Spleen (tissue), 11 donors: ENCODE data around the gene MDGA2. TPM values are rescaled to one million over a fixed set of nuclear protein-coding genes. Genes with fewer than 3 reads are reported as not detected.

Experiments
- DNase-seq: peaks from one replicate; pipeline ENCODE4 v3.0.0-alpha.2; 2020
- H3K27ac ChIP-seq, 8 donors: fragments of 200-600 bp; sonication (generic) in 7 of 8; 1 replicate in 4 of 8; 2 replicates in 4 of 8; pipeline versions ENCODE4 v1.5.0 to v1.8.0; 2016 to 2021; ENCODE audit warnings: inconsistent platforms in 4 of 8, mild to moderate bottlenecking in 4 of 8, moderate library complexity in 1 of 8
- H3K27me3 ChIP-seq, 7 donors: fragments of 200-600 bp; sonication (generic) in 6 of 7; replicated peaks in 1 of 7; 1 replicate in 4 of 7; 2 replicates in 3 of 7; pipeline versions ENCODE4 v1.5.0 to v1.8.0; 2016 to 2021; ENCODE audit warnings: inconsistent platforms in 3 of 7, mild to moderate bottlenecking in 1 of 7
- H3K36me3 ChIP-seq, 6 donors: fragments of 200-600 bp; sonication (generic) in 5 of 6; 1 replicate in 4 of 6; 2 replicates in 2 of 6; pipeline versions ENCODE4 v1.5.0 to v1.8.0; 2016 to 2021; ENCODE audit warnings: inconsistent platforms in 2 of 6
- H3K4me1 ChIP-seq, 6 donors: fragments of 200-600 bp; sonication (generic) in 5 of 6; 1 replicate in 3 of 6; 2 replicates in 3 of 6; pipeline versions ENCODE4 v1.5.0 to v1.8.0; 2016 to 2021; ENCODE audit warnings: inconsistent platforms in 3 of 6
- H3K4me3 ChIP-seq, 8 donors: fragments of 200-600 bp; sonication (generic) in 7 of 8; 1 replicate in 4 of 8; 2 replicates in 4 of 8; pipeline versions ENCODE4 v1.5.0 to v1.8.0; 2016 to 2021; ENCODE audit warnings: inconsistent platforms in 4 of 8, mild to moderate bottlenecking in 4 of 8, moderate library complexity in 2 of 8
- H3K9me3 ChIP-seq, 8 donors: fragments of 200-600 bp; sonication (generic) in 7 of 8; 1 replicate in 4 of 8; 2 replicates in 4 of 8; pipeline versions ENCODE4 v1.5.0 to v1.8.0; 2016 to 2021; ENCODE audit warnings: inconsistent platforms in 4 of 8
- POLR2A ChIP-seq, 3 donors: fragments of 450-650 bp; IDR thresholded peaks; one replicate each; pipeline ENCODE4 v1.5.1; 2017; ENCODE audit warnings: antibody characterized with exemption in 3 of 3, mild to moderate bottlenecking in 1 of 3
- POLR2AphosphoS5 ChIP-seq, 3 donors: sonication (generic); formaldehyde crosslinking; IDR thresholded peaks; one replicate each; pipeline ENCODE4 v1.5.1; 2017; ENCODE audit warnings: antibody characterized with exemption in 3 of 3
- WGBS, 5 donors: extraction: QIAGEN DNeasy Blood & Tissue Kit in 3 of 5; methylation state at CpG; one replicate each; pipeline versions ENCODE4 v1.1.5 to v1.1.7; 2013 to 2018; 5-methylcytosine and 5-hydroxymethylcytosine counted together
- intact Hi-C: fragments of 100-400 bp; cut with DNase I; formaldehyde crosslinking; loops from one replicate; pipeline ENCODE4 v1.15.0; 2023; ENCODE audit warnings: low total_unique reads
- polyA plus RNA-seq, 3 donors: library from polyadenylated mRNA; stranded (reverse); fragments of 200-250 nt; gene quantifications; one replicate each; pipeline ENCODE4 v1.2.1, GENCODE V29; 2013
- total RNA-seq, 7 donors: library from RNA; depleted of rRNA in 3 of 7; stranded (reverse); fragments of >200 nt in 3 of 7; fragmentation: NEBNext Ultra II Directional in 4 of 7; extraction: Animal tissue kit (Norgen Biotek cat#: 25700) in 4 of 7; gene quantifications; one replicate each; pipeline versions ENCODE4 v1.1.0 to v1.2.1, GENCODE V29; 2016 to 2021
- TF ChIP-seq, protein P1 (sequence below), 11 experiments: fragments of 200-600 bp in 7 of 11; fragments of 450-650 bp in 4 of 11; sonication (generic) in 4 of 11; IDR thresholded peaks in 8 of 11; conservative IDR thresholded peaks in 3 of 11; 1 replicate in 7 of 11; 2 replicates in 4 of 11; pipeline versions ENCODE4 v1.4.0 to v1.8.0; 2016 to 2021; ENCODE audit warnings: antibody characterized with exemption in 11 of 11, inconsistent platforms in 4 of 11, mild to moderate bottlenecking in 1 of 11
- donor health status: healthy with polysubstance abuse.
- donor health status: DM: no; HTN: no; CAD: no; lungs with moderate emphysema.
- donor health status: DM: no; HTN: no; CAD: no.
- donor health status: Bipolar disorder and iron deficiency.
- donor health status: healthy.
- donor health status: DM: no; HTN: no; CAD: no.
- donor health status: DM: yes; HTN: yes; CAD: no.

MDGA2 gene
- total and polyA plus RNA-seq, 10 donors: 0.06 to 0.26 (median 0.07) TPM; not detected in 7

DNA sequence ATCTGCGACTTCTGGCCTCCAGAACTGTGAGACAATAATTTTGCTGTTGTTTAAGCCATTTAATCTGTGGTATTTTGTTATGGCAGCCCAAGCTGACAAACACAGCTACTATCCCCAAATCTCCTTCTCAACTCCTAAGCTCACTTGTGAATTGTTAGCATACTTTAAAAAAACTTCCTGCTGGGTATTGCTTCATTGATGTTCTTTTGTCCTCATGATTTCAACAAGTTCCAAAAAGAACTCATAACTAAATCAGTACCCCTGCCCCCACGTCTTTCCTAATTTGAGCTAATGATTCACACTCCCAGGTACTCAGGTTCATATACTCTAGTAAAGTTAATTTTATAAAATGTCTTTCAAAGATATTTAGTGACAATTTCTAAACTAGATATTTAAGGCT, 125.5 kb downstream of the MDGA2 start:
- no peaks in the 10 kb centered on the region for H3K4me1 ChIP-seq
- H3K27ac ChIP-seq: no peak overlapping the region
- no peaks in the 10 kb centered on the region for H3K27me3 ChIP-seq
- no peaks in the 10 kb centered on the region for H3K36me3 ChIP-seq
- H3K9me3 ChIP-seq: no peaks in the 10 kb centered on the region
- TF ChIP-seq, protein P1, sequence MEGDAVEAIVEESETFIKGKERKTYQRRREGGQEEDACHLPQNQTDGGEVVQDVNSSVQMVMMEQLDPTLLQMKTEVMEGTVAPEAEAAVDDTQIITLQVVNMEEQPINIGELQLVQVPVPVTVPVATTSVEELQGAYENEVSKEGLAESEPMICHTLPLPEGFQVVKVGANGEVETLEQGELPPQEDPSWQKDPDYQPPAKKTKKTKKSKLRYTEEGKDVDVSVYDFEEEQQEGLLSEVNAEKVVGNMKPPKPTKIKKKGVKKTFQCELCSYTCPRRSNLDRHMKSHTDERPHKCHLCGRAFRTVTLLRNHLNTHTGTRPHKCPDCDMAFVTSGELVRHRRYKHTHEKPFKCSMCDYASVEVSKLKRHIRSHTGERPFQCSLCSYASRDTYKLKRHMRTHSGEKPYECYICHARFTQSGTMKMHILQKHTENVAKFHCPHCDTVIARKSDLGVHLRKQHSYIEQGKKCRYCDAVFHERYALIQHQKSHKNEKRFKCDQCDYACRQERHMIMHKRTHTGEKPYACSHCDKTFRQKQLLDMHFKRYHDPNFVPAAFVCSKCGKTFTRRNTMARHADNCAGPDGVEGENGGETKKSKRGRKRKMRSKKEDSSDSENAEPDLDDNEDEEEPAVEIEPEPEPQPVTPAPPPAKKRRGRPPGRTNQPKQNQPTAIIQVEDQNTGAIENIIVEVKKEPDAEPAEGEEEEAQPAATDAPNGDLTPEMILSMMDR (IDR thresholded peaks at IDR 0.05 in 8 of 11, conservative IDR thresholded peaks at IDR 0.05 in 3 of 11): no peak
- no peak for TF ChIP-seq POLR2A (IDR thresholded peaks at IDR 0.05)
- no peak for TF ChIP-seq POLR2AphosphoS5 (IDR thresholded peaks at IDR 0.05)
- no peak for DNase-seq
- WGBS, 5 donors: 60 to 84% (median 67%) methylated on average over 2 of the region's 2 CpGs
- intact Hi-C loops: no loop called here
- H3K4me3 ChIP-seq: no peak overlapping the region

DNA sequence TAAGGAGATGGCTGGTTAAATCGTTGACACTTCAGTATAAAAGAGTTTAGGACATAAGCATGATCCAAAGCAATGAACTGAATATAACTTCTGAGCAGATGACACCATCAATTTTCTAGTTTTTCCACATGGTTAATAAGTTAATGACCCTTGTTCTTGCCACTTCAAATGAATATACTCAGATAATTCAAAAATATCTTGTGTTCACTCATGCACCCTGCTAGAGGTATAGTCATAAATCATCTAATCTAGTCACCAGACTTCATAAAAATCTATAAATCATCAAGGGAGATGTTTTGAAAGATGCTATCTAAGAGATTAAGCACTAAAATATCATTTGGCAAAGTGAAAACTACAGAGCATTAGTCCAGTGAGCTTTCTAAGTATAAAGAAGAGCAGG, 131.9 kb downstream of the MDGA2 start:
- intact Hi-C loops: no loop called here
- Histone ChIP-seq H3K36me3 (no peaks in the 10 kb centered on the region), H3K4me3 (no peak overlapping the region), H3K9me3 (no peaks in the 10 kb centered on the region), H3K27ac (no peak overlapping the region), H3K4me1 (no peaks in the 10 kb centered on the region), H3K27me3 (no peaks in the 10 kb centered on the region)
- TF ChIP-seq POLR2A (IDR thresholded peaks at IDR 0.05) (no peak), POLR2AphosphoS5 (IDR thresholded peaks at IDR 0.05) (no peak)
- TF ChIP-seq, protein P1 (IDR thresholded peaks at IDR 0.05 in 8 of 11, conservative IDR thresholded peaks at IDR 0.05 in 3 of 11): no peak
- 52 to 92% (median 71%) methylated on average over 1 of the region's 1 CpG for WGBS, 5 donors
- DNase-seq: no peak

DNA sequence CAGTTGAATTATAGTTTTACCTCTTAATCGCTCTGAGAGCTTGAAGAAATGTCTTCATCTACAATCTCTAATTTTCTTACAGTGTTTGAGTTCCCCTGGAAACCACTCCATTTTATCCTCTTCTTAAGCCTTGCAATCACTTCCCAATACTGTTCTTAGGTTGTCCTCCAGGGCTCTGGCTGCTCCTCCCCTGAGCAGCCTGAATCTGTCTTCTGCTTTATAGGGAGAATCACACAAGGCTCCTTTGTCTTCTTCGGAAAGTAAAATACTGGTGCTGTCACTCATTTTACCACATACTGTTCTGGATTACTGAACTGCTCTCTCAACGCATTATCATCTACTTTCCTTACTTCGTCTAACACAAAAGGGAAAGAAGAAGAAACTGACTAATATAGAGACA, 133.7 kb downstream of the MDGA2 start:
- Histone ChIP-seq H3K27me3 (no peaks in the 10 kb centered on the region), H3K4me1 (no peaks in the 10 kb centered on the region), H3K9me3 (no peaks in the 10 kb centered on the region), H3K36me3 (no peaks in the 10 kb centered on the region), H3K4me3 (no peak overlapping the region), H3K27ac (no peak overlapping the region)
- WGBS, 5 donors: 70 to 93% (median 73%) methylated on average over 4 of the region's 4 CpGs
- TF ChIP-seq, protein P1 (IDR thresholded peaks at IDR 0.05 in 8 of 11, conservative IDR thresholded peaks at IDR 0.05 in 3 of 11): no peak
- TF ChIP-seq POLR2A (IDR thresholded peaks at IDR 0.05) (no peak), POLR2AphosphoS5 (IDR thresholded peaks at IDR 0.05) (no peak)
- DNase-seq: no peak
- intact Hi-C loops: no loop called here

DNA sequence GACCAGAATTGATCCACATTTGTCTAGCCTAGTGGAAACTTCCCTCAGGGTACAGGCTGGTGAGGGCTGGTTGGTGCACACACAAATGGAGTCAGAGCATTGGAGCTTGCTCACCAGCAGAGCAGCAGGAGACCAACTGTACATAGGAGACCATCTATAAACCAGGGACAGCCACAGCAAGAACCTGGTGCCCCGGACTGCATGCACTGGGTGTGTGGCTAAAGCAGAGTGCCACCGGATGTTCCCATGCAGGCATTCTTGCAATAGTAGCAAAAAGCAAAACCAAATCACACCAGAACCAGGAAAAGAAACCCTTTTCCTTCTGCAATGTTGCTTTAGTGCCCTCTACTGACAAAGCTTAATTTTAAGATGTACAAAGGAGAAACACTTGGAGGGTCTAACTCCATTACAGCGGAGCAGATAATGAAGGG, 136.4 kb downstream of the MDGA2 start:
- intact Hi-C loops: no loop called here
- DNase-seq: no peak
- Histone ChIP-seq H3K4me1 (no peaks in the 10 kb centered on the region), H3K4me3 (no peak overlapping the region), H3K27me3 (no peaks in the 10 kb centered on the region), H3K36me3 (no peaks in the 10 kb centered on the region), H3K9me3 (peaks cover 0 to under 1% (median 0%) of the 10 kb centered on the region in 8 donors), H3K27ac (no peak overlapping the region)
- TF ChIP-seq POLR2A (IDR thresholded peaks at IDR 0.05): no peak
- TF ChIP-seq, protein P1 (IDR thresholded peaks at IDR 0.05 in 8 of 11, conservative IDR thresholded peaks at IDR 0.05 in 3 of 11): peak in 1 of 11 experiments; percentile 16
- no peak for TF ChIP-seq POLR2AphosphoS5 (IDR thresholded peaks at IDR 0.05)
- 23 to 45% (median 34%) methylated on average over 3 of the region's 3 CpGs for WGBS, 5 donors
